Osteoblast (primary cell): ENCODE measurements around the gene CCDC186. TPM values are rescaled to one million over a fixed set of nuclear protein-coding genes. Genes with fewer than 3 reads are reported as not detected.

Source experiments
- DNase-seq: peaks from one replicate; pipeline ENCODE4 v3.0.0; 2011; ENCODE audit warnings: low spot score, mixed read lengths; ENCODE audit not compliant: insufficient read length; ENCODE audit errors: missing footprints
- H2AFZ ChIP-seq: 2 replicates; pipeline ENCODE4 v1.6.0; 2011; ENCODE audit warnings: mild to moderate bottlenecking, low read length
- H3K27ac ChIP-seq: 2 replicates; pipeline ENCODE4 v1.5.1; 2011; ENCODE audit warnings: mild to moderate bottlenecking, low read depth, low read length, moderate library complexity
- H3K27me3 ChIP-seq: 2 replicates; pipeline ENCODE4 v1.6.0; 2012; ENCODE audit warnings: mild to moderate bottlenecking, control low read depth, inconsistent platforms, low read length, moderate library complexity; ENCODE audit not compliant: insufficient read depth
- H3K36me3 ChIP-seq: 2 replicates; pipeline ENCODE4 v1.5.1; 2011; ENCODE audit warnings: mild to moderate bottlenecking, low read length, control low read depth, moderate library complexity; ENCODE audit not compliant: insufficient read depth
- H3K4me1 ChIP-seq: 2 replicates; pipeline ENCODE4 v1.5.1; 2011; ENCODE audit warnings: mild to moderate bottlenecking, low read length, control low read depth, moderate library complexity; ENCODE audit not compliant: insufficient read depth
- H3K4me2 ChIP-seq: 2 replicates; pipeline ENCODE4 v1.6.0; 2011; ENCODE audit warnings: mild to moderate bottlenecking, low read length; ENCODE audit not compliant: insufficient read depth
- H3K4me3 ChIP-seq: fragments of 200-600 bp; sonication (generic); 3 replicates; pipeline ENCODE4 v1.5.1; 2012; ENCODE audit warnings: mild to moderate bottlenecking, low read length, inconsistent platforms; ENCODE audit not compliant: insufficient read depth
- H3K79me2 ChIP-seq: 2 replicates; pipeline ENCODE4 v1.6.0; 2012; ENCODE audit warnings: mild to moderate bottlenecking, low read length, control low read depth, inconsistent platforms; ENCODE audit not compliant: insufficient read depth
- H3K9me3 ChIP-seq: 2 replicates; pipeline ENCODE4 v1.5.1; 2011; ENCODE audit warnings: low read depth, low read length, control low read depth
- H4K20me1 ChIP-seq: 2 replicates; pipeline ENCODE4 v1.6.0; 2012; ENCODE audit warnings: mild to moderate bottlenecking, low read length, control low read depth; ENCODE audit not compliant: insufficient read depth
- total RNA-seq: library from RNA; depleted of rRNA; stranded (reverse); fragments of >200 nt; gene quantifications from 2 replicates; pipeline ENCODE4 v1.2.3, GENCODE V29; 2012
- TF ChIP-seq, protein P1 (sequence below): IDR thresholded peaks from 2 replicates; pipeline ENCODE4 v1.5.1; 2011; ENCODE audit warnings: mild to moderate bottlenecking, low read depth, low read length, moderate library complexity; ENCODE audit errors: extremely low read depth

Gene CCDC186
- total RNA-seq, 1 donor = 17.0 TPM

DNA sequence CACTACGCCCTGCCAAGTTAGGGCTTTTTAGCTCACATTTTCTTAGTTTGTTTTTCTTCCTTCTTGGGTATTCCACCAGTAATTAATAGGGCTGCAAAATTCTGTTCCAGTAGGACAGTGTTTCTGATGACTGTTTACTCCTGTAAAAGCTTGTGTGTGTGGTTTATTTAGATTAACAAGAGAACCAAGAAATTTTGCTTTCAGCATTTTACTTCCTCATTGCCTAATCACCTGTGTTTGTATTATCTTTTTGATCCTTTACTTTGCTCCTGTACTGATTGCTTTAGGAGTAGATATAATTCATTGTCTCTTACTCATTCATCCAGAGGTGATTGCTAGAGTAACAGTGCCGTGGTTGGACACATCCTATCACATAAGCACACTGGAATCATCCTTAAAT, 32.9 kb upstream of the CCDC186 start:
- Histone ChIP-seq H3K79me2 (no peaks in the 10 kb centered on the region), H3K4me1 (no peaks in the 10 kb centered on the region), H4K20me1 (no peaks in the 10 kb centered on the region), H2AFZ (no peak overlapping the region), H3K27me3 (peaks cover 3% of the 10 kb centered on the region), H3K27ac (no peak overlapping the region), H3K4me2 (no peak overlapping the region), H3K36me3 (no peaks in the 10 kb centered on the region), H3K9me3 (no peaks in the 10 kb centered on the region), H3K4me3 (no peak overlapping the region)
- no peak for DNase-seq
- TF ChIP-seq, protein P1, sequence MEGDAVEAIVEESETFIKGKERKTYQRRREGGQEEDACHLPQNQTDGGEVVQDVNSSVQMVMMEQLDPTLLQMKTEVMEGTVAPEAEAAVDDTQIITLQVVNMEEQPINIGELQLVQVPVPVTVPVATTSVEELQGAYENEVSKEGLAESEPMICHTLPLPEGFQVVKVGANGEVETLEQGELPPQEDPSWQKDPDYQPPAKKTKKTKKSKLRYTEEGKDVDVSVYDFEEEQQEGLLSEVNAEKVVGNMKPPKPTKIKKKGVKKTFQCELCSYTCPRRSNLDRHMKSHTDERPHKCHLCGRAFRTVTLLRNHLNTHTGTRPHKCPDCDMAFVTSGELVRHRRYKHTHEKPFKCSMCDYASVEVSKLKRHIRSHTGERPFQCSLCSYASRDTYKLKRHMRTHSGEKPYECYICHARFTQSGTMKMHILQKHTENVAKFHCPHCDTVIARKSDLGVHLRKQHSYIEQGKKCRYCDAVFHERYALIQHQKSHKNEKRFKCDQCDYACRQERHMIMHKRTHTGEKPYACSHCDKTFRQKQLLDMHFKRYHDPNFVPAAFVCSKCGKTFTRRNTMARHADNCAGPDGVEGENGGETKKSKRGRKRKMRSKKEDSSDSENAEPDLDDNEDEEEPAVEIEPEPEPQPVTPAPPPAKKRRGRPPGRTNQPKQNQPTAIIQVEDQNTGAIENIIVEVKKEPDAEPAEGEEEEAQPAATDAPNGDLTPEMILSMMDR = no peak

- H3K27me3 ChIP-seq = peaks cover 8% of the 10 kb centered on the region
- no peaks in the 10 kb centered on the region for H3K4me1 ChIP-seq
- H4K20me1 ChIP-seq = no peaks in the 10 kb centered on the region
- H3K36me3 ChIP-seq = no peaks in the 10 kb centered on the region
- H3K79me2 ChIP-seq = no peaks in the 10 kb centered on the region
- H2AFZ ChIP-seq = no peak overlapping the region
- no peaks in the 10 kb centered on the region for H3K9me3 ChIP-seq
- no peak overlapping the region for H3K27ac ChIP-seq
- no peak overlapping the region for H3K4me3 ChIP-seq
- H3K4me2 ChIP-seq = no peak overlapping the region
- TF ChIP-seq, protein P1 = no peak
- DNase-seq = no peak
These were observed 28.8 kb upstream of the CCDC186 start for GRCh38 chr10:114202812-114203211.

DNA sequence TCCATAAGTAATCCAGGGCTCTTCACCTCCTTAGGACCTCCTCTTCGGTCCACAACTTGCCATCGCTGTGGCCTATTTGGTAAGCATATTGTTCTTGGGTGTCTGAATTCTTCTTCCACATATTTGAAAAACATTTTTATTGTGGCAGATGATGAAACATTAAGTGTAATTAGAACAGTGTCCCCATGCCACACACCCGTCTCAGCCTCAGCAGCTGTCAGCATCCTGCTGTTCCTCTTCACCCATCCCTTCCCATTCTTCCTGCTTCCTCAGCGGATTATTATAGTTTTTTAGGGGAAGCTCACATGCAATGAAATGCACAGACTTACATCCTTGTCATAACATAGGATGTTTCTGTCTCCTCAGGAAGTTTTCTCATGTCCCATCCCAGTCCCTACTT, 25.2 kb upstream of the CCDC186 start:
- peaks cover 8% of the 10 kb centered on the region for H3K27me3 ChIP-seq
- no peak overlapping the region for H3K4me3 ChIP-seq
- no peaks in the 10 kb centered on the region for H4K20me1 ChIP-seq
- no peak overlapping the region for H2AFZ ChIP-seq
- no peaks in the 10 kb centered on the region for H3K4me1 ChIP-seq
- DNase-seq = no peak
- H3K79me2 ChIP-seq = no peaks in the 10 kb centered on the region
- no peak overlapping the region for H3K27ac ChIP-seq
- H3K36me3 ChIP-seq = no peaks in the 10 kb centered on the region
- no peaks in the 10 kb centered on the region for H3K9me3 ChIP-seq
- H3K4me2 ChIP-seq = no peak overlapping the region
- TF ChIP-seq, protein P1 = no peak

DNA sequence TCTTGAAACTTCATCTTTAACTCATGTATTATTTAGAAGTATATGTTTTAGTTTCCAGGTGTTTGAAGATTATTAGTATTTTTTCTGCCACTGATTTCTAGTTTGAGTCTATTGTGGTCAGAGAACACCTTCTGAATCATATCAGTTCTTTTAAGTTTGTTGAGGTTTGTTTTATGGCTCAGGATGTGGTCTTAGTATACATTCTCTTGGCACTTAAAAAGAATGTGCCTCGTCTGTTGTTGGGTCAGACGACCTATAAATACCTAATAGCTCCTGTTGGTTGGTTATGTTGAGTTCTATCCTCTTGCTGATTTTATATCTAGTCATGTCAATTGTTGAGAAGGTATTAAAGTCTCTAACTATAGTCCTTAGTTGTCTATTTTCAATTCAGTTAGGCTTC, 21.1 kb upstream of the CCDC186 start:
- no peaks in the 10 kb centered on the region for H3K36me3 ChIP-seq
- no peak overlapping the region for H2AFZ ChIP-seq
- TF ChIP-seq, protein P1 = no peak
- H3K9me3 ChIP-seq = no peaks in the 10 kb centered on the region
- no peaks in the 10 kb centered on the region for H3K4me1 ChIP-seq
- no peaks in the 10 kb centered on the region for H3K79me2 ChIP-seq
- H3K27me3 ChIP-seq = peaks cover 8% of the 10 kb centered on the region
- no peak overlapping the region for H3K27ac ChIP-seq
- no peaks in the 10 kb centered on the region for H4K20me1 ChIP-seq
- DNase-seq = no peak
- no peak overlapping the region for H3K4me3 ChIP-seq
- no peak overlapping the region for H3K4me2 ChIP-seq
